GM23338 (cell line): ENCODE results near the gene PRR29. TPM values are rescaled to one million over a fixed set of nuclear protein-coding genes. Genes with fewer than 3 reads are reported as not detected.

Experiments used
- ATAC-seq: fragments of 200-7000 bp; cut with Tn5 transposase; 3 replicates; pipeline ENCODE4 v1.9.1; 2020
- DNase-seq: peaks from one replicate; pipeline ENCODE4 v3.0.0-alpha.2; 2015; ENCODE audit warnings: low spot score
- H2AFZ ChIP-seq: fragments of 200-600 bp; sonication (generic); 2 replicates; pipeline ENCODE4 v1.8.0; 2016; ENCODE audit warnings: antibody characterized with exemption, mild to moderate bottlenecking, moderate library complexity
- H3F3A ChIP-seq: fragments of 200-600 bp; sonication (generic); replicated peaks from 2 replicates; pipeline ENCODE4 v1.8.0; 2017; ENCODE audit warnings: antibody characterized with exemption, mixed run types, low read depth
- H3K27ac ChIP-seq: fragments of 200-600 bp; sonication (generic); 2 replicates; pipeline ENCODE4 v1.6.1; 2016; ENCODE audit warnings: low read depth
- H3K27me3 ChIP-seq: fragments of 200-600 bp; sonication (generic); 2 replicates; pipeline ENCODE4 v1.8.0; 2016; ENCODE audit warnings: mild to moderate bottlenecking, mixed run types, moderate library complexity; ENCODE audit not compliant: insufficient read depth
- H3K36me3 ChIP-seq: fragments of 200-600 bp; sonication (generic); 2 replicates; pipeline ENCODE4 v1.8.0; 2016; ENCODE audit warnings: mild to moderate bottlenecking; ENCODE audit not compliant: insufficient read depth
- H3K4me1 ChIP-seq: fragments of 200-600 bp; sonication (generic); 2 replicates; pipeline ENCODE4 v1.8.0; 2016; ENCODE audit warnings: mild to moderate bottlenecking, moderate library complexity; ENCODE audit not compliant: insufficient read depth
- H3K4me2 ChIP-seq: fragments of 200-600 bp; sonication (generic); 2 replicates; pipeline ENCODE4 v1.7.1; 2017; ENCODE audit warnings: mixed run types
- H3K4me3 ChIP-seq: fragments of 200-600 bp; sonication (generic); 2 replicates; pipeline ENCODE4 v1.6.1; 2016; ENCODE audit warnings: mixed run types
- H3K79me2 ChIP-seq: fragments of 200-600 bp; sonication (generic); replicated peaks from 2 replicates; pipeline ENCODE4 v1.8.0; 2017; ENCODE audit warnings: mild to moderate bottlenecking; ENCODE audit not compliant: insufficient read depth
- H3K9me2 ChIP-seq: fragments of 200-600 bp; sonication (generic); 2 replicates; pipeline ENCODE4 v1.8.0; 2017; ENCODE audit not compliant: insufficient read depth
- H4K20me1 ChIP-seq: fragments of 200-600 bp; sonication (generic); replicated peaks from 2 replicates; pipeline ENCODE4 v1.8.0; 2017; ENCODE audit warnings: mild to moderate bottlenecking; ENCODE audit not compliant: insufficient read depth
- H3K27ac Mint-ChIP-seq: 2 replicates; pipeline ENCODE4 v1.8.0; 2020; ENCODE audit warnings: inconsistent platforms, mild to moderate bottlenecking, moderate library complexity, mixed read lengths
- H3K27me3 Mint-ChIP-seq: 3 replicates; pipeline ENCODE4 v1.8.0; 2022; ENCODE audit warnings: low read depth, mild to moderate bottlenecking, moderate library complexity, mixed read lengths, inconsistent platforms; ENCODE audit not compliant: insufficient read depth, poor library complexity
- H3K36me3 Mint-ChIP-seq: 3 replicates; pipeline ENCODE4 v1.8.0; 2021; ENCODE audit warnings: low read depth, mild to moderate bottlenecking, inconsistent platforms, moderate library complexity, mixed read lengths
- H3K4me1 Mint-ChIP-seq: 3 replicates; pipeline ENCODE4 v1.8.0; 2020; ENCODE audit warnings: mild to moderate bottlenecking, inconsistent platforms, mixed read lengths
- H3K4me3 Mint-ChIP-seq: 3 replicates; pipeline ENCODE4 v1.8.0; 2021; ENCODE audit warnings: moderate library complexity, mild to moderate bottlenecking, inconsistent platforms, mixed read lengths
- H3K9me3 Mint-ChIP-seq: 3 replicates; pipeline ENCODE4 v1.8.0; 2020; ENCODE audit warnings: moderate library complexity, mild to moderate bottlenecking, inconsistent platforms, mixed read lengths
- CREB1 ChIP-seq: fragments of 250-450 bp; sonication (Bioruptor Pico); IDR thresholded peaks from 2 replicates; pipeline ENCODE4 v1.5.0; 2020; ENCODE audit warnings: low read depth, mild to moderate bottlenecking, moderate library complexity
- EZH2 ChIP-seq: fragments of 200-600 bp; sonication (generic); IDR thresholded peaks from one replicate; pipeline ENCODE4 v1.8.0; 2017; ENCODE audit warnings: antibody characterized with exemption, mild to moderate bottlenecking, low read depth; ENCODE audit not compliant: unreplicated experiment
- EZH2phosphoT487 ChIP-seq: fragments of 200-600 bp; sonication (generic); IDR thresholded peaks from one replicate; pipeline ENCODE4 v1.8.1; 2018; ENCODE audit warnings: antibody characterized with exemption; ENCODE audit not compliant: unreplicated experiment
- JUNB ChIP-seq: IDR thresholded peaks from one replicate; pipeline ENCODE4 v1.6.1; 2016; ENCODE audit warnings: antibody characterized with exemption; ENCODE audit not compliant: unreplicated experiment
- POLR2AphosphoS5 ChIP-seq: IDR thresholded peaks from 2 replicates; pipeline ENCODE4 v1.6.1; 2016; ENCODE audit warnings: antibody characterized with exemption, low read depth
- STAT1 ChIP-seq: IDR thresholded peaks from one replicate; pipeline ENCODE4 v1.6.1; 2016; ENCODE audit warnings: antibody characterized with exemption; ENCODE audit not compliant: unreplicated experiment
- ZNF331 ChIP-seq: fragments of 250-450 bp; sonication (Bioruptor Pico); IDR thresholded peaks from 2 replicates; pipeline ENCODE4 v1.5.0; 2020; ENCODE audit warnings: low read depth, mild to moderate bottlenecking, moderate library complexity
- polyA plus RNA-seq: library from polyadenylated mRNA; unstranded; fragments of >200 nt; fragmentation: Nextera tagmentation; extraction: Ambion mirVana; gene quantifications from 2 replicates; pipeline ENCODE4 v1.2.1, GENCODE V29; 2016
- total RNA-seq: library from RNA; depleted of rRNA; stranded (reverse); fragments of >200 nt; shearing (Covaris generic); gene quantifications from 2 replicates; pipeline ENCODE4 v1.2.3, GENCODE V29; 2014
- TF ChIP-seq, protein P1 (sequence below): fragments of 250-450 bp; sonication (Bioruptor Pico); IDR thresholded peaks from 2 replicates; pipeline ENCODE4 v1.5.0; 2020; ENCODE audit warnings: mild to moderate bottlenecking, moderate library complexity
- TF ChIP-seq, protein P2 (sequence below): IDR thresholded peaks from 2 replicates; pipeline ENCODE4 v1.6.1; 2016; ENCODE audit warnings: antibody characterized with exemption

The PRR29 gene
- total and polyA plus RNA-seq, 2 experiments from 2014 or later: 0.24 to 1.3 TPM

DNA sequence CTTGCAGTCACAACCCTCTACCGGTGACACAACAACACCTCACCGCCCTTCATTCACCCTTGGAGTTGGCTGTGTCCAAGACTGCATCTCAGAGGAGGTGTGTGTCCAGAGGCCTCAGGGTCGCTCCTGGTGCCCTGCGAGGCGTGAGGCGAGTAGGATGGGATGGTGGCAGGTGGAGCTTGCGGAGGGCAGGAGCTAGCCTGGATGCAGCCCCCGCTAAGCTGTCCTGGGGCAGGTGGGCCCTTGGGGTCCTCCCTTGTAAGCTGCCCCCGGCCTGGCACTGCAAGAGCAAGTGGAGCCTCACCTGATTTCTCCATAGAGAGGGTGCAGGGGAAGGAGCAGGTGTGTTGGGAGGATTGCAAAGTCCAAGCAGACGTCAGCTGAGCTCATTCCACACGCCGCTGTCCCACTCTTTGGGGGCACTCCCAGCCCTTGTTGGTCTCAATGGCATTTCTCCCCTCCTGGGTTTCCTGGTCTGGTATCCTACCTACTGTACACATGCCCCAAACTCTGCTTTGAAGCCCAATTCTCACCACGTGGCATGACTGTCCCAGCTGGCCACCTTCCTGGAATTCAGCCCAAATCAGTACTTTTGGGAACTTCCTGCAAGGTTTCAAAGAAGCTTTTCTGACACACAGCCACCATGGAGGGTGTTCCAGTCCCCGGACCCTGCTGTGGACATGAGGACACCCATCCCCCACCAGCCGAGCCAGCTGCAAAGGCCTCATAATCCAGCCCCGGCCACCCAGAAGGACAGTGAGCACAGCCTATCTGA is 40.4 kb downstream of the PRR29 start (continued):
- no peak for TF ChIP-seq JUNB

DNA sequence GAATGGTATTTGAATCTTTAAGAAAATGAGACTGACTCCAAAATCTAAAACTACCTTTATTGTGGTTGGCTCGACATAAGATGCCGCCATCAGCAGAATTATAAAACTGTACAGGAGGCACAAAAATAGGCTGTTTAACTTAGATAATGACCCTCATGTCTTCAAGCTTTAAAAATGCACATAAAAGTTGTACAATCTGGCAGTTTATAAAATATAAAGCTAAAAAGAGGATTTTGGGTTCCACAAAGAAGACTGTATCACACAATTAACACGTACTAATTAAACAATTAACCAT is 40.9 kb downstream of the PRR29 start:
- H3K27me3 Mint-ChIP-seq: peaks cover 4% of the 10 kb centered on the region

More for the DNA sequence above, 40.9 kb downstream of the PRR29 start:
- Mint-ChIP-seq H3K9me3 (no peaks in the 10 kb centered on the region), H3K27ac (no peak overlapping the region), H3K4me3 (no peak overlapping the region), H3K36me3 (no peaks in the 10 kb centered on the region), H3K4me1 (peaks cover 4% of the 10 kb centered on the region; the same call in 2 of the 3 replicates)
- Histone ChIP-seq H3K4me2 (no peak overlapping the region), H2AFZ (no peak overlapping the region), H4K20me1 (no peaks in the 10 kb centered on the region; the same call in 1 of the 2 replicates), H3K79me2 (no peaks in the 10 kb centered on the region), H3F3A (no peaks in the 10 kb centered on the region), H3K27ac (no peak overlapping the region), H3K9me2 (no peaks in the 10 kb centered on the region), H3K27me3 (no peaks in the 10 kb centered on the region), H3K4me3 (no peak overlapping the region), H3K36me3 (no peaks in the 10 kb centered on the region), H3K4me1 (no peaks in the 10 kb centered on the region)
- ATAC-seq (no peak), DNase-seq (no peak)
- TF ChIP-seq JUNB (no peak), CREB1 (CRISPR knock-in tag) (no peak), STAT1 (no peak), EZH2phosphoT487 (no peak), POLR2AphosphoS5 (no peak), ZNF331 (CRISPR knock-in tag) (no peak), EZH2 (no peak)
- TF ChIP-seq, protein P1, sequence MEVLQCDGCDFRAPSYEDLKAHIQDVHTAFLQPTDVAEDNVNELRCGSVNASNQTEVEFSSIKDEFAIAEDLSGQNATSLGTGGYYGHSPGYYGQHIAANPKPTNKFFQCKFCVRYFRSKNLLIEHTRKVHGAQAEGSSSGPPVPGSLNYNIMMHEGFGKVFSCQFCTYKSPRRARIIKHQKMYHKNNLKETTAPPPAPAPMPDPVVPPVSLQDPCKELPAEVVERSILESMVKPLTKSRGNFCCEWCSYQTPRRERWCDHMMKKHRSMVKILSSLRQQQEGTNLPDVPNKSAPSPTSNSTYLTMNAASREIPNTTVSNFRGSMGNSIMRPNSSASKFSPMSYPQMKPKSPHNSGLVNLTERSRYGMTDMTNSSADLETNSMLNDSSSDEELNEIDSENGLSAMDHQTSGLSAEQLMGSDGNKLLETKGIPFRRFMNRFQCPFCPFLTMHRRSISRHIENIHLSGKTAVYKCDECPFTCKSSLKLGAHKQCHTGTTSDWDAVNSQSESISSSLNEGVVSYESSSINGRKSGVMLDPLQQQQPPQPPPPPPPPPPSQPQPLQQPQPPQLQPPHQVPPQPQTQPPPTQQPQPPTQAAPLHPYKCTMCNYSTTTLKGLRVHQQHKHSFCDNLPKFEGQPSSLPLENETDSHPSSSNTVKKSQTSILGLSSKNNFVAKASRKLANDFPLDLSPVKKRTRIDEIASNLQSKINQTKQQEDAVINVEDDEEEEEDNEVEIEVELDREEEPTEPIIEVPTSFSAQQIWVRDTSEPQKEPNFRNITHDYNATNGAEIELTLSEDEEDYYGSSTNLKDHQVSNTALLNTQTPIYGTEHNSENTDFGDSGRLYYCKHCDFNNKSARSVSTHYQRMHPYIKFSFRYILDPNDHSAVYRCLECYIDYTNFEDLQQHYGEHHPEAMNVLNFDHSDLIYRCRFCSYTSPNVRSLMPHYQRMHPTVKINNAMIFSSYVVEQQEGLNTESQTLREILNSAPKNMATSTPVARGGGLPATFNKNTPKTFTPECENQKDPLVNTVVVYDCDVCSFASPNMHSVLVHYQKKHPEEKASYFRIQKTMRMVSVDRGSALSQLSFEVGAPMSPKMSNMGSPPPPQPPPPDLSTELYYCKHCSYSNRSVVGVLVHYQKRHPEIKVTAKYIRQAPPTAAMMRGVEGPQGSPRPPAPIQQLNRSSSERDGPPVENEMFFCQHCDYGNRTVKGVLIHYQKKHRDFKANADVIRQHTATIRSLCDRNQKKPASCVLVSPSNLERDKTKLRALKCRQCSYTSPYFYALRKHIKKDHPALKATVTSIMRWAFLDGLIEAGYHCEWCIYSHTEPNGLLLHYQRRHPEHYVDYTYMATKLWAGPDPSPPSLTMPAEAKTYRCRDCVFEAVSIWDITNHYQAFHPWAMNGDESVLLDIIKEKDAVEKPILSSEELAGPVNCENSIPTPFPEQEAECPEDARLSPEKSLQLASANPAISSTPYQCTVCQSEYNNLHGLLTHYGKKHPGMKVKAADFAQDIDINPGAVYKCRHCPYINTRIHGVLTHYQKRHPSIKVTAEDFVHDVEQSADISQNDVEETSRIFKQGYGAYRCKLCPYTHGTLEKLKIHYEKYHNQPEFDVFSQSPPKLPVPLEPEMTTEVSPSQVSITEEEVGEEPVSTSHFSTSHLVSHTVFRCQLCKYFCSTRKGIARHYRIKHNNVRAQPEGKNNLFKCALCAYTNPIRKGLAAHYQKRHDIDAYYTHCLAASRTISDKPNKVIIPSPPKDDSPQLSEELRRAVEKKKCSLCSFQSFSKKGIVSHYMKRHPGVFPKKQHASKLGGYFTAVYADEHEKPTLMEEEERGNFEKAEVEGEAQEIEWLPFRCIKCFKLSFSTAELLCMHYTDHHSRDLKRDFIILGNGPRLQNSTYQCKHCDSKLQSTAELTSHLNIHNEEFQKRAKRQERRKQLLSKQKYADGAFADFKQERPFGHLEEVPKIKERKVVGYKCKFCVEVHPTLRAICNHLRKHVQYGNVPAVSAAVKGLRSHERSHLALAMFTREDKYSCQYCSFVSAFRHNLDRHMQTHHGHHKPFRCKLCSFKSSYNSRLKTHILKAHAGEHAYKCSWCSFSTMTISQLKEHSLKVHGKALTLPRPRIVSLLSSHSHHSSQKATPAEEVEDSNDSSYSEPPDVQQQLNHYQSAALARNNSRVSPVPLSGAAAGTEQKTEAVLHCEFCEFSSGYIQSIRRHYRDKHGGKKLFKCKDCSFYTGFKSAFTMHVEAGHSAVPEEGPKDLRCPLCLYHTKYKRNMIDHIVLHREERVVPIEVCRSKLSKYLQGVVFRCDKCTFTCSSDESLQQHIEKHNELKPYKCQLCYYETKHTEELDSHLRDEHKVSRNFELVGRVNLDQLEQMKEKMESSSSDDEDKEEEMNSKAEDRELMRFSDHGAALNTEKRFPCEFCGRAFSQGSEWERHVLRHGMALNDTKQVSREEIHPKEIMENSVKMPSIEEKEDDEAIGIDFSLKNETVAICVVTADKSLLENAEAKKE: no peak
- TF ChIP-seq, protein P2, sequence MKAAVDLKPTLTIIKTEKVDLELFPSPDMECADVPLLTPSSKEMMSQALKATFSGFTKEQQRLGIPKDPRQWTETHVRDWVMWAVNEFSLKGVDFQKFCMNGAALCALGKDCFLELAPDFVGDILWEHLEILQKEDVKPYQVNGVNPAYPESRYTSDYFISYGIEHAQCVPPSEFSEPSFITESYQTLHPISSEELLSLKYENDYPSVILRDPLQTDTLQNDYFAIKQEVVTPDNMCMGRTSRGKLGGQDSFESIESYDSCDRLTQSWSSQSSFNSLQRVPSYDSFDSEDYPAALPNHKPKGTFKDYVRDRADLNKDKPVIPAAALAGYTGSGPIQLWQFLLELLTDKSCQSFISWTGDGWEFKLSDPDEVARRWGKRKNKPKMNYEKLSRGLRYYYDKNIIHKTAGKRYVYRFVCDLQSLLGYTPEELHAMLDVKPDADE: no peak
